Dermis blood vessel endothelial cell (primary cell): Measurements from ENCODE around the gene OR2V1. TPM values are rescaled to one million over a fixed set of nuclear protein-coding genes. Genes with fewer than 3 reads are reported as not detected.
A peak's percentile ranks its signal among the peaks of the same experiment; 100 is the strongest.
"Not testable (repeated sequence)": the region's sequence is repeated elsewhere in the genome, so short reads cannot be mapped to it uniquely, and the experiment has no call there.

Source experiments
- DNase-seq: peaks from one replicate; pipeline ENCODE4 v3.0.0; 2010
- total RNA-seq: library from RNA; depleted of rRNA; stranded (reverse); fragments of >200 nt; gene quantifications from 2 replicates; pipeline ENCODE4 v1.2.3, GENCODE V29; 2014

Gene OR2V1
- total RNA-seq, 1 donor from 2014 or later: not detected

GRCh38 chr5:181127456-181127855 lies 3.5 kb downstream of the OR2V1 start:
- DNase-seq: no peak

GRCh38 chr5:181126841-181127240 lies 4.1 kb downstream of the OR2V1 start:
- no peak for DNase-seq

GRCh38 chr5:181124526-181124925 lies 6.4 kb downstream of the OR2V1 start:
- no peak for DNase-seq

GRCh38 chr5:181121675-181122561 lies 9.1 kb downstream of the OR2V1 start:
- DNase-seq: peak; percentile 69

GRCh38 chr5:181120761-181121160 lies 10.2 kb downstream of the OR2V1 start:
- no peak for DNase-seq

- DNase-seq: no peak
These were observed 10.7 kb downstream of the OR2V1 start for GRCh38 chr5:181120306-181120705.

GRCh38 chr5:181119105-181119504 lies 11.9 kb downstream of the OR2V1 start:
- no peak for DNase-seq

GRCh38 chr5:181118369-181118768 lies 12.6 kb downstream of the OR2V1 start:
- no peak for DNase-seq

- DNase-seq: peak; percentile 59
These were observed 15.9 kb downstream of the OR2V1 start for GRCh38 chr5:181114844-181115778.

- no peak for DNase-seq
These were observed 16.6 kb downstream of the OR2V1 start for GRCh38 chr5:181114284-181114843.

- not testable (repeated sequence) for DNase-seq
These were observed 17.4 kb downstream of the OR2V1 start for GRCh38 chr5:181113572-181113971.

GRCh38 chr5:181112476-181112875 lies 18.5 kb downstream of the OR2V1 start:
- no peak for DNase-seq

- DNase-seq: no peak
These were observed 20.0 kb downstream of the OR2V1 start for GRCh38 chr5:181111010-181111409.

- no peak for DNase-seq
These were observed 21.4 kb downstream of the OR2V1 start for GRCh38 chr5:181109489-181110013.

- DNase-seq: no peak
These were observed 22.3 kb downstream of the OR2V1 start for GRCh38 chr5:181108578-181109165.

- no peak for DNase-seq
These were observed 23.3 kb downstream of the OR2V1 start for GRCh38 chr5:181107699-181108098.

- no peak for DNase-seq
These were observed 25.5 kb downstream of the OR2V1 start for GRCh38 chr5:181105391-181106025.

- DNase-seq: not testable (repeated sequence)
These were observed 26.2 kb downstream of the OR2V1 start for GRCh38 chr5:181104606-181105390.

- not testable (repeated sequence) for DNase-seq
These were observed 26.8 kb downstream of the OR2V1 start for GRCh38 chr5:181104259-181104568.

GRCh38 chr5:181101930-181102674 lies 28.9 kb downstream of the OR2V1 start:
- DNase-seq: not testable (repeated sequence)
